ENCODE data around the gene PRELID3B. TPM values are rescaled to one million over a fixed set of nuclear protein-coding genes. Genes with fewer than 3 reads are reported as not detected.

Gene PRELID3B
- total and polyA plus RNA-seq, 4 donors, result 19.9 to 61.1 (median 41.2) TPM

- Histone ChIP-seq H3K27me3 (ENCODE audit: control insufficient read depth in 3 of 3, insufficient read depth in 3 of 3, low read length in 2 of 3) (no peaks in the 10 kb centered on the region), H3K9ac (ENCODE audit: insufficient read depth in 1 of 2, low read length in 2 of 2) (no peak overlapping the region), H3K4me1 (ENCODE audit: control insufficient read depth in 5 of 5, insufficient read depth in 5 of 5, low read length in 5 of 5) (peaks cover 0 to 14% (median 8%) of the 10 kb centered on the region in 5 donors), H3K36me3 (ENCODE audit: control insufficient read depth in 4 of 4, insufficient read depth in 4 of 4, low read length in 4 of 4) (peaks cover 14 to 22% (median 16%) of the 10 kb centered on the region in 4 donors), H3K27ac (ENCODE audit: low read depth in 1 of 2, low read length in 1 of 2) (no peak overlapping the region), H3K9me3 (ENCODE audit: control insufficient read depth in 4 of 4, insufficient read depth in 3 of 4, low read length in 3 of 4) (no peaks in the 10 kb centered on the region), H3K4me3 (no peak overlapping the region)
- DNase-seq (no peak), ATAC-seq (ENCODE audit: insufficient read depth, low FRiP score) (no peak)
- WGBS, 2 donors, result 96% methylated on average over 12 of the region's 12 CpGs
- TF ChIP-seq CTCF (IDR thresholded peaks at IDR 0.05; ENCODE audit: control extremely low read depth, extremely low read depth), result no peak
These were observed 5.2 kb downstream of the PRELID3B start for GRCh38 chr20:59037386-59037785.

DNA sequence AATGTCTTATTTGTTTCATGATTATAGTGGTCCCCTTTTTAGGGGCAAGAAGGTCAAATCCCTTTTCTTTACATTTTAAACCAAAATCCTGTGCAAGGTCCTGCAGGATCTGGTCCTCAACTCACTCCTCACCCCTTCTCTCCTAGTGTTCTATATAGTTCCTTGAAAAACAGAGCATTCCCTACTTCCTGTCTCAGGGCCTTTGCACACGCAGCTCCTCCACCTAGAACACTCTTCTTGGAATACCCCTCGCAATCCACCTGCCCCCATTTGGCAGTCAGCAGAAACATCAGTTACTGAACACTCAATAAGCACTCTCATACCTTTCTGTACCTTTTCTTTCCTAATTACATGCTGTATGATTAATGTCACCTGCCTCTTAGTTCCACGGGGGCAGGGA lies 7.2 kb downstream of the PRELID3B start:
- H3K4me3 ChIP-seq, result no peak overlapping the region
- H3K27ac ChIP-seq (ENCODE audit: low read depth in 1 of 2, low read length in 1 of 2), result no peak overlapping the region
- DNase-seq (no peak), ATAC-seq (ENCODE audit: insufficient read depth, low FRiP score) (no peak)
- no peak overlapping the region for H3K9ac ChIP-seq (ENCODE audit: insufficient read depth in 1 of 2, low read length in 2 of 2)
- no peaks in the 10 kb centered on the region for H3K9me3 ChIP-seq (ENCODE audit: control insufficient read depth in 4 of 4, insufficient read depth in 3 of 4, low read length in 3 of 4)
- H3K36me3 ChIP-seq (ENCODE audit: control insufficient read depth in 4 of 4, insufficient read depth in 4 of 4, low read length in 4 of 4), result peaks cover 12 to 22% (median 17%) of the 10 kb centered on the region in 4 donors
- no peak for TF ChIP-seq CTCF (IDR thresholded peaks at IDR 0.05; ENCODE audit: control extremely low read depth, extremely low read depth)
- H3K27me3 ChIP-seq (ENCODE audit: control insufficient read depth in 3 of 3, insufficient read depth in 3 of 3, low read length in 2 of 3), result no peaks in the 10 kb centered on the region
- 97 to 98% methylated on average over 3 of the region's 3 CpGs for WGBS, 2 donors
- H3K4me1 ChIP-seq (ENCODE audit: control insufficient read depth in 5 of 5, insufficient read depth in 5 of 5, low read length in 5 of 5), result peaks cover 0 to 18% (median 6%) of the 10 kb centered on the region in 5 donors

DNA sequence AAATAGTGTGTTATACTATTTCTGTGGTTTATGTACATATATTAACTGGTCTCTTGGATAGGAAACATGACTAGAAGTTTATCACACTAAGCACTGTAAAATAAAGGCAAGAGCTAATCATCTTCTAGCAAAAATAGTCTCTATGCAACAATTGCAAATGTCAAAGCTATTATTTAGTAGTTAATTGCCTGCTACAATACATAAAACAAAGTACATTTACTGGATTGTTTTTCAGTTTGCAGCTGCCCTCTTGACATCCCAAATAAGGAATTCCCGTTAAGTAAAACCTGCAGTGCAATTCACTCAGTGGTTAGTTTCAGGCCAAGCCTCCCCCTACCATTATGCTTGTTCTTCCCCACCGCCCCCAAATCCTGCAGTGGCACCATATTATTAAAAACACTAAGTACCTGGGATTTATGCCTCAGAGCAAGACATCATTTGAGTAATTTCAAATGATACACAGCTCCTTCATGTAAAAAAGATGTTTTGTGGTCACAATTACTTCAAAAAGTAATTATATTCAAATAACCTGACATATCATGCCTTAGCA lies 8.9 kb downstream of the PRELID3B start:
- Histone ChIP-seq H3K9me3 (ENCODE audit: control insufficient read depth in 4 of 4, insufficient read depth in 3 of 4, low read length in 3 of 4) (no peaks in the 10 kb centered on the region), H3K36me3 (ENCODE audit: control insufficient read depth in 4 of 4, insufficient read depth in 4 of 4, low read length in 4 of 4) (peaks cover 15 to 25% (median 22%) of the 10 kb centered on the region in 4 donors), H3K4me3 (no peak overlapping the region), H3K9ac (ENCODE audit: insufficient read depth in 1 of 2, low read length in 2 of 2) (no peak overlapping the region), H3K27me3 (ENCODE audit: control insufficient read depth in 3 of 3, insufficient read depth in 3 of 3, low read length in 2 of 3) (no peaks in the 10 kb centered on the region), H3K27ac (ENCODE audit: low read depth in 1 of 2, low read length in 1 of 2) (no peak overlapping the region), H3K4me1 (ENCODE audit: control insufficient read depth in 5 of 5, insufficient read depth in 5 of 5, low read length in 5 of 5) (peaks cover 0 to 23% (median 10%) of the 10 kb centered on the region in 5 donors)
- DNase-seq (no peak), ATAC-seq (ENCODE audit: insufficient read depth, low FRiP score) (no peak)
- 91 to 97% methylated on average over 2 of the region's 2 CpGs for WGBS, 2 donors
- no peak for TF ChIP-seq CTCF (IDR thresholded peaks at IDR 0.05; ENCODE audit: control extremely low read depth, extremely low read depth)

DNA sequence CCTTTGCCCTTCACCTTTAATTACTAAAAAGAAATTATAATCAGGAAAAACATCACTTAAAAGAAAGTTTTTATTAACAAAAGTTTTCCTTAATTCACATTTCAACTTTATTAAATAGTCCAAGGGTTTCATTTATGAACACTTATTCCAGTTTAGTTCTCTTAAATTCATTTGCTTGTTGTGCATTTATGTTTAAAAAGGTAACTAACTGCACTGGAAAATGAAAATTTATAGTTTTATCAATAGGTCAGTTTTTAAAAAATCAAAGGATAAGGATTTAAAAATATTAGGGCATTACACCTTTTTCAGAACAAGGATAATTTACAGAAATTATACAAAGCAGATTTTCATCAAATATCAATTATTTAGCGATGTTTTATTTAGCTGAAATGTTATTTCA lies 9.5 kb downstream of the PRELID3B start:
- TF ChIP-seq CTCF (IDR thresholded peaks at IDR 0.05; ENCODE audit: control extremely low read depth, extremely low read depth), result no peak
- Histone ChIP-seq H3K9ac (ENCODE audit: insufficient read depth in 1 of 2, low read length in 2 of 2) (peak overlapping the region in 1 of 2 donors; percentile 61), H3K9me3 (ENCODE audit: control insufficient read depth in 4 of 4, insufficient read depth in 3 of 4, low read length in 3 of 4) (no peaks in the 10 kb centered on the region), H3K27ac (ENCODE audit: low read depth in 1 of 2, low read length in 1 of 2) (no peak overlapping the region), H3K36me3 (ENCODE audit: control insufficient read depth in 4 of 4, insufficient read depth in 4 of 4, low read length in 4 of 4) (peaks cover 15 to 26% (median 25%) of the 10 kb centered on the region in 4 donors), H3K27me3 (ENCODE audit: control insufficient read depth in 3 of 3, insufficient read depth in 3 of 3, low read length in 2 of 3) (no peaks in the 10 kb centered on the region), H3K4me3 (no peak overlapping the region), H3K4me1 (ENCODE audit: control insufficient read depth in 5 of 5, insufficient read depth in 5 of 5, low read length in 5 of 5) (peaks cover 0 to 27% (median 13%) of the 10 kb centered on the region in 5 donors)
- no peak for DNase-seq
- 96 to 100% methylated on average over 1 of the region's 1 CpG for WGBS, 2 donors
- no peak for ATAC-seq (ENCODE audit: insufficient read depth, low FRiP score)
